ENCODE results near the gene ATP6AP1.
A peak's percentile ranks its signal among the peaks of the same experiment; 100 is the strongest.

ATP6AP1 gene

GRCh38 chrX:154482786-154483185, 54.3 kb downstream of the ATP6AP1 start:
- Histone ChIP-seq H3K27ac (ENCODE audit: extremely low read depth, low read depth, low read length) (no peak overlapping the region), H3K4me3 (ENCODE audit: low read depth, low read length) (no peak overlapping the region), H3K9me3 (ENCODE audit: control insufficient read depth, insufficient read depth, low read depth, low read length) (no peaks in the 10 kb centered on the region), H3K4me1 (ENCODE audit: control insufficient read depth, insufficient read depth, low read length) (no peaks in the 10 kb centered on the region; the same call in 1 of the 2 replicates), H3K36me3 (ENCODE audit: control insufficient read depth in 2 of 2, insufficient read depth in 1 of 2, low read length in 2 of 2) (peaks cover 0 to 27% of the 10 kb centered on the region in 2 experiments; a peak in 1 of 3 replicates)
- ChIA-PET CTCF (interaction anchor here (0.6 to 1.6 kb wide), 3 partner anchors 44 to 1117 kb away, joined by 3 to 8 read pairs (median 4); no protein-coding TSS in a partner anchor), POLR2A (interaction anchor here (2.1 kb wide), 1 partner anchor 8 kb away, joined by 8 read pairs; the partner anchor contains the start of gene SLC10A3)
- TF ChIP-seq PRDM10 (tag by site-specific recombination; IDR thresholded peaks at IDR 0.05) (peak; percentile 67; the same call in 1 of the 2 replicates), OVOL3 (tag by site-specific recombination; IDR thresholded peaks at IDR 0.05) (no peak), RBAK (tag by site-specific recombination; IDR thresholded peaks at IDR 0.05) (no peak), ZSCAN23 (tag by site-specific recombination; IDR thresholded peaks at IDR 0.05) (no peak), ZNF341 (tag by site-specific recombination; IDR thresholded peaks at IDR 0.05; ENCODE audit: low read depth) (peak; percentile 81)

GRCh38 chrX:154483325-154483724, 54.8 kb downstream of the ATP6AP1 start:
- peaks cover 0 to 32% of the 10 kb centered on the region in 2 experiments; a peak in 1 of 3 replicates for H3K36me3 ChIP-seq (ENCODE audit: control insufficient read depth in 2 of 2, insufficient read depth in 1 of 2, low read length in 2 of 2)
- ChIA-PET CTCF (interaction anchor here (1.5 kb wide), 1 partner anchor 531 kb away, joined by 3 read pairs; no protein-coding TSS in a partner anchor), POLR2A (interaction anchor here (0.6 to 3.1 kb wide), 3 partner anchors 24 to 85 kb away, joined by 5 to 10 read pairs (median 9); partner anchors contain the start of gene RPL10)
- no peak overlapping the region for H3K27ac ChIP-seq (ENCODE audit: extremely low read depth, low read depth, low read length)
- H3K4me1 ChIP-seq (ENCODE audit: control insufficient read depth, insufficient read depth, low read length): no peaks in the 10 kb centered on the region
- H3K9me3 ChIP-seq (ENCODE audit: control insufficient read depth, insufficient read depth, low read depth, low read length): no peaks in the 10 kb centered on the region
- no peak overlapping the region for H3K4me3 ChIP-seq (ENCODE audit: low read depth, low read length)
- 0 out of 2 replicates have a peak, but pooled peaks have one; percentile 39 for TF ChIP-seq PRDM1 (tag by site-specific recombination; IDR thresholded peaks at IDR 0.05)
- no peak for TF ChIP-seq CTCF (tag by site-specific recombination; IDR thresholded peaks at IDR 0.05)
- TF ChIP-seq, protein P1, sequence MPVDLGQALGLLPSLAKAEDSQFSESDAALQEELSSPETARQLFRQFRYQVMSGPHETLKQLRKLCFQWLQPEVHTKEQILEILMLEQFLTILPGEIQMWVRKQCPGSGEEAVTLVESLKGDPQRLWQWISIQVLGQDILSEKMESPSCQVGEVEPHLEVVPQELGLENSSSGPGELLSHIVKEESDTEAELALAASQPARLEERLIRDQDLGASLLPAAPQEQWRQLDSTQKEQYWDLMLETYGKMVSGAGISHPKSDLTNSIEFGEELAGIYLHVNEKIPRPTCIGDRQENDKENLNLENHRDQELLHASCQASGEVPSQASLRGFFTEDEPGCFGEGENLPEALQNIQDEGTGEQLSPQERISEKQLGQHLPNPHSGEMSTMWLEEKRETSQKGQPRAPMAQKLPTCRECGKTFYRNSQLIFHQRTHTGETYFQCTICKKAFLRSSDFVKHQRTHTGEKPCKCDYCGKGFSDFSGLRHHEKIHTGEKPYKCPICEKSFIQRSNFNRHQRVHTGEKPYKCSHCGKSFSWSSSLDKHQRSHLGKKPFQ (tag by site-specific recombination; IDR thresholded peaks at IDR 0.05): no peak
- peak; percentile 81 for TF ChIP-seq MZF1 (tag by site-specific recombination; IDR thresholded peaks at IDR 0.05; ENCODE audit: borderline replicate concordance)
- TF ChIP-seq REPIN1 (tag by site-specific recombination; IDR thresholded peaks at IDR 0.05; ENCODE audit: low read depth): no peak
- peak; percentile 64 for TF ChIP-seq GLIS1 (tag by site-specific recombination; IDR thresholded peaks at IDR 0.05)
- peak; percentile 43 for TF ChIP-seq GLIS2 (tag by site-specific recombination; IDR thresholded peaks at IDR 0.05)
